CD14-positive monocyte (primary cell): ENCODE results near the gene CNTN4. TPM values are rescaled to one million over a fixed set of nuclear protein-coding genes. Genes with fewer than 3 reads are reported as not detected.

Source experiments
- DNase-seq, 3 donors: peaks; one replicate each; pipeline ENCODE4 v3.0.0-alpha.2; 2011 to 2022
- H2AFZ ChIP-seq: 2 replicates; pipeline ENCODE4 v1.6.0; 2012; ENCODE audit warnings: mild to moderate bottlenecking, low read depth, low read length, inconsistent platforms; ENCODE audit not compliant: insufficient read depth, poor library complexity, severe bottlenecking
- H3K27ac ChIP-seq, 2 donors: 1 replicate in 1 of 2; 2 replicates in 1 of 2; pipeline ENCODE4 v1.5.1; 2012 to 2013; ENCODE audit warnings: low read length in 2 of 2, control low read depth in 1 of 2, inconsistent platforms in 1 of 2, low read depth in 1 of 2, mild to moderate bottlenecking in 1 of 2
- H3K27me3 ChIP-seq, 2 donors: one replicate each; pipeline versions ENCODE4 v1.6.0 to v1.6.1; 2011 to 2013; ENCODE audit warnings: low read length in 2 of 2; ENCODE audit not compliant: control insufficient read depth in 2 of 2, insufficient read depth in 2 of 2
- H3K36me3 ChIP-seq, 2 donors: replicated peaks in 1 of 2; 1 replicate in 1 of 2; 2 replicates in 1 of 2; pipeline versions ENCODE4 v1.5.1 to v1.6.1; 2012 to 2013; ENCODE audit warnings: low read length in 2 of 2, control low read depth in 1 of 2, inconsistent platforms in 1 of 2, mild to moderate bottlenecking in 1 of 2; ENCODE audit not compliant: insufficient read depth in 2 of 2, control insufficient read depth in 1 of 2
- H3K4me1 ChIP-seq, 2 donors: 1 replicate in 1 of 2; 2 replicates in 1 of 2; pipeline versions ENCODE4 v1.5.1 to v1.6.1; 2012 to 2013; ENCODE audit warnings: low read length in 2 of 2, control low read depth in 1 of 2, inconsistent platforms in 1 of 2, mild to moderate bottlenecking in 1 of 2, moderate library complexity in 1 of 2; ENCODE audit not compliant: insufficient read depth in 2 of 2, control insufficient read depth in 1 of 2
- H3K4me2 ChIP-seq: replicated peaks from 2 replicates; pipeline ENCODE3; 2012; ENCODE audit warnings: low read length, moderate library complexity, mild to moderate bottlenecking; ENCODE audit not compliant: poor library complexity, severe bottlenecking; ENCODE audit errors: extremely low read depth
- H3K4me3 ChIP-seq, 3 experiments: fragments of 200-600 bp in 1 of 3; sonication (generic) in 1 of 3; replicated peaks in 1 of 3; 1 replicate in 2 of 3; 2 replicates in 1 of 3; pipeline ENCODE4 v1.5.1; 2011 to 2013; ENCODE audit warnings: low read length in 3 of 3, mild to moderate bottlenecking in 3 of 3, control low read depth in 2 of 3, low read depth in 2 of 3, inconsistent platforms in 1 of 3, moderate library complexity in 1 of 3
- H3K79me2 ChIP-seq: 2 replicates; pipeline ENCODE4 v1.6.0; 2012; ENCODE audit warnings: mild to moderate bottlenecking, control low read depth, inconsistent platforms, low read length, moderate library complexity; ENCODE audit not compliant: insufficient read depth
- H3K9ac ChIP-seq: 2 replicates; pipeline ENCODE4 v1.6.0; 2017; ENCODE audit warnings: low read length, mild to moderate bottlenecking; ENCODE audit not compliant: insufficient read depth, poor library complexity, severe bottlenecking
- H3K9me3 ChIP-seq, 2 donors: replicated peaks in 1 of 2; 1 replicate in 1 of 2; 2 replicates in 1 of 2; pipeline versions ENCODE4 v1.5.1 to v1.6.1; 2012 to 2013; ENCODE audit warnings: low read length in 2 of 2, control low read depth in 1 of 2; ENCODE audit not compliant: control insufficient read depth in 1 of 2, insufficient read depth in 1 of 2
- H4K20me1 ChIP-seq: 2 replicates; pipeline ENCODE4 v1.6.0; 2012; ENCODE audit warnings: mild to moderate bottlenecking, low read length, control low read depth, moderate library complexity; ENCODE audit not compliant: insufficient read depth
- H3K27ac Mint-ChIP-seq, 7 donors: one replicate each; pipeline ENCODE4 v1.8.0; 2020; ENCODE audit warnings: mild to moderate bottlenecking in 7 of 7, mixed read lengths in 7 of 7, moderate library complexity in 6 of 7, inconsistent platforms in 2 of 7
- H3K27me3 Mint-ChIP-seq, 3 donors: one replicate each; pipeline ENCODE4 v1.8.0; 2021 to 2022; ENCODE audit warnings: low read depth in 3 of 3, mild to moderate bottlenecking in 3 of 3, mixed read lengths in 3 of 3, moderate library complexity in 3 of 3, inconsistent platforms in 1 of 3
- H3K36me3 Mint-ChIP-seq, 2 donors: one replicate each; pipeline ENCODE4 v1.8.0; 2020; ENCODE audit warnings: mixed read lengths in 2 of 2, inconsistent platforms in 1 of 2, mild to moderate bottlenecking in 1 of 2
- H3K4me1 Mint-ChIP-seq: one replicate; pipeline ENCODE4 v1.8.0; 2020; ENCODE audit warnings: mild to moderate bottlenecking, mixed read lengths
- H3K4me3 Mint-ChIP-seq, 2 donors: one replicate each; pipeline ENCODE4 v1.8.0; 2020; ENCODE audit warnings: mild to moderate bottlenecking in 2 of 2, mixed read lengths in 2 of 2, moderate library complexity in 1 of 2
- H3K9me3 Mint-ChIP-seq, 7 donors: one replicate each; pipeline ENCODE4 v1.8.0; 2020 to 2022; ENCODE audit warnings: mixed read lengths in 7 of 7, mild to moderate bottlenecking in 6 of 7, moderate library complexity in 6 of 7, inconsistent platforms in 2 of 7
- WGBS: methylation state at CpG from one replicate; pipeline ENCODE4 v1.1.5; 2013; ENCODE audit warnings: missing lambda C conversion rate; ENCODE audit not compliant: insufficient coverage; 5-methylcytosine and 5-hydroxymethylcytosine counted together
- intact Hi-C, 2 donors: fragments of 100-400 bp; cut with micrococcal nuclease; formaldehyde crosslinking; loops; one replicate each; pipeline versions ENCODE4 v1.15.0 to v1.15.1; 2023
- polyA plus RNA-seq, 3 donors: library from polyadenylated mRNA; depleted of rRNA in 1 of 3; unstranded in 2 of 3; stranded (reverse) in 1 of 3; fragments of 300-500 nt in 2 of 3; fragments of >200 nt in 1 of 3; fragmentation: Illumina TruSeq in 2 of 3; gene quantifications; 1 replicate in 2 of 3; 2 replicates in 1 of 3; pipeline ENCODE4 v1.2.3, GENCODE V29; 2012 to 2021
- TF ChIP-seq, protein P1 (sequence below): fragments of 200-600 bp; IDR thresholded peaks from one replicate; pipeline ENCODE4 v1.8.0; 2022; ENCODE audit warnings: antibody characterized with exemption, mild to moderate bottlenecking

The CNTN4 gene
- polyA plus RNA-seq, 3 donors = not detected

DNA sequence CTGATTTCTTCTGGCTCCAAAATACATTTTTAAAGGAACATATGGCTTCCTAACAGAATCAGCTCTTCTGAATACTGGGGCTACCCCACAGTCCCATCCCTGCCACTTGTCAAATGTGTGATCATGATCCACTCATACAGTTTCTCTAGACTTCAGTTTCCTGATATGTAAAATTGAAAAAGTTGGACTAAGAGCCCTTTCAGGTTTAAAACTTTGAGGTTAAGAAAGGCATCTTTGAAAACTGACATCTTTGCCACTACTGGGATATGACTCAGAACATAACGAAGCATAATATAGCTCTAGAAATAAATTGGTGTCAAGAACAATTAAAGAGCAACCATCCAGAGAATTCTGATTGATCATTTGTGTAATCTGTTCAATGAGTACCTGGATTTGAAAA, 763.3 kb downstream of the CNTN4 start:
- Histone ChIP-seq H2AFZ (no peak overlapping the region), H3K27me3 (no peaks in the 10 kb centered on the region), H3K9me3 (peaks cover 0 to 2% of the 10 kb centered on the region in 2 donors), H3K36me3 (no peaks in the 10 kb centered on the region), H3K9ac (no peak overlapping the region), H3K4me3 (no peak overlapping the region), H4K20me1 (no peaks in the 10 kb centered on the region), H3K4me1 (no peaks in the 10 kb centered on the region), H3K4me2 (no peak overlapping the region), H3K79me2 (no peaks in the 10 kb centered on the region), H3K27ac (no peak overlapping the region)
- no peak overlapping the region for H3K4me3 Mint-ChIP-seq
- TF ChIP-seq, protein P1, sequence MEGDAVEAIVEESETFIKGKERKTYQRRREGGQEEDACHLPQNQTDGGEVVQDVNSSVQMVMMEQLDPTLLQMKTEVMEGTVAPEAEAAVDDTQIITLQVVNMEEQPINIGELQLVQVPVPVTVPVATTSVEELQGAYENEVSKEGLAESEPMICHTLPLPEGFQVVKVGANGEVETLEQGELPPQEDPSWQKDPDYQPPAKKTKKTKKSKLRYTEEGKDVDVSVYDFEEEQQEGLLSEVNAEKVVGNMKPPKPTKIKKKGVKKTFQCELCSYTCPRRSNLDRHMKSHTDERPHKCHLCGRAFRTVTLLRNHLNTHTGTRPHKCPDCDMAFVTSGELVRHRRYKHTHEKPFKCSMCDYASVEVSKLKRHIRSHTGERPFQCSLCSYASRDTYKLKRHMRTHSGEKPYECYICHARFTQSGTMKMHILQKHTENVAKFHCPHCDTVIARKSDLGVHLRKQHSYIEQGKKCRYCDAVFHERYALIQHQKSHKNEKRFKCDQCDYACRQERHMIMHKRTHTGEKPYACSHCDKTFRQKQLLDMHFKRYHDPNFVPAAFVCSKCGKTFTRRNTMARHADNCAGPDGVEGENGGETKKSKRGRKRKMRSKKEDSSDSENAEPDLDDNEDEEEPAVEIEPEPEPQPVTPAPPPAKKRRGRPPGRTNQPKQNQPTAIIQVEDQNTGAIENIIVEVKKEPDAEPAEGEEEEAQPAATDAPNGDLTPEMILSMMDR = no peak
- H3K4me1 Mint-ChIP-seq = no peaks in the 10 kb centered on the region
- WGBS = no CpG with 5 or more reads among the region's 1 CpG
- intact Hi-C loops = no loop called here
- DNase-seq = no peak
- H3K27me3 Mint-ChIP-seq = no peaks in the 10 kb centered on the region
- no peak overlapping the region for H3K27ac Mint-ChIP-seq
- peaks cover 0 to 9% (median 2%) of the 10 kb centered on the region in 7 donors for H3K9me3 Mint-ChIP-seq
- H3K36me3 Mint-ChIP-seq = no peaks in the 10 kb centered on the region

- H3K27ac ChIP-seq = no peak overlapping the region
- no peaks in the 10 kb centered on the region for H3K36me3 Mint-ChIP-seq
- H3K4me2 ChIP-seq = no peak overlapping the region
- TF ChIP-seq, protein P1 = no peak
- no CpG with 5 or more reads among the region's 1 CpG for WGBS
- no peaks in the 10 kb centered on the region for H3K27me3 Mint-ChIP-seq
- no peak overlapping the region for H3K4me3 Mint-ChIP-seq
- H3K27ac Mint-ChIP-seq = no peak overlapping the region
- no peak overlapping the region for H3K4me3 ChIP-seq
- H3K4me1 Mint-ChIP-seq = no peaks in the 10 kb centered on the region
- peaks cover 0 to 9% (median 2%) of the 10 kb centered on the region in 7 donors for H3K9me3 Mint-ChIP-seq
- H3K9me3 ChIP-seq = peaks cover 0 to 2% of the 10 kb centered on the region in 2 donors
- no peak overlapping the region for H2AFZ ChIP-seq
- H3K27me3 ChIP-seq = no peaks in the 10 kb centered on the region
- no peak overlapping the region for H3K9ac ChIP-seq
- intact Hi-C loops = no loop called here
- no peaks in the 10 kb centered on the region for H3K36me3 ChIP-seq
- no peaks in the 10 kb centered on the region for H3K4me1 ChIP-seq
- H3K79me2 ChIP-seq = no peaks in the 10 kb centered on the region
- no peak for DNase-seq
- no peaks in the 10 kb centered on the region for H4K20me1 ChIP-seq
These were observed 763.7 kb downstream of the CNTN4 start for GRCh38 chr3:2862366-2862765.
